Fibroblast of villous mesenchyme (primary cell): ENCODE results near the gene XPNPEP2. TPM values are rescaled to one million over a fixed set of nuclear protein-coding genes. Genes with fewer than 3 reads are reported as not detected.
A peak's percentile ranks its signal among the peaks of the same experiment; 100 is the strongest.

Experiments
- DNase-seq: peaks from one replicate; pipeline ENCODE4 v3.0.0-alpha.2; 2010; ENCODE audit warnings: low read depth
- H3K4me3 ChIP-seq: 2 replicates; pipeline ENCODE4 v1.5.1; 2011; ENCODE audit warnings: low read depth, mild to moderate bottlenecking, low read length
- total RNA-seq: library from RNA; depleted of rRNA; stranded (reverse); fragments of >200 nt; gene quantifications from 2 replicates; pipeline ENCODE4 v1.2.3, GENCODE V29; 2012
- TF ChIP-seq, protein P1 (sequence below): IDR thresholded peaks from 2 replicates; pipeline ENCODE4 v1.5.1; 2012; ENCODE audit warnings: low read depth, mild to moderate bottlenecking, low read length; ENCODE audit not compliant: insufficient read depth

Gene XPNPEP2
- total RNA-seq, 1 donor: not detected

DNA sequence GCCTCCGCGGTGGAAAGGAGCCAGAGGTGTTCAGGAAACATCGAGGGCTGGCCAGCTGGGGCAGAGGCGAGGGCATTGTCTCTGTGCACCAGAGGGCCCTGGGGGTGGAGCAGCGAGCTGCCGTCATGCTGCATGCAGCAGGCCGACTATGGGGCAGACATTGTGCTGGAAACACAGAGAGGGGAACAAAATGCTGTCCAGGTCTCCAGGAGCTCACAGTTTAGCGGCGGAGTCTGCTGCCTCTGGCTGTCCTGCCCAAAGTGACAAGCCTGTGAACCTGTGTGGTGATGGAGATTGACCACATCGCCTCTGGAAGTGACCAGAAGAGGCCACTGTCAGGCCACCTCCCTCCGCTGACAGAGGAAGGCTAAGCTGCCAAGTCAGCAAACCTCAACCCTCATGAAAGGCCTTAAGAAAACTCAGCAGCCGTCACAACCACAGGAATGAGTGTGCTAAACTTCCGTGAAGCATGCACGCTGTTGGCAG lies 20.8 kb downstream of the XPNPEP2 start:
- H3K4me3 ChIP-seq: no peak overlapping the region
- TF ChIP-seq, protein P1, sequence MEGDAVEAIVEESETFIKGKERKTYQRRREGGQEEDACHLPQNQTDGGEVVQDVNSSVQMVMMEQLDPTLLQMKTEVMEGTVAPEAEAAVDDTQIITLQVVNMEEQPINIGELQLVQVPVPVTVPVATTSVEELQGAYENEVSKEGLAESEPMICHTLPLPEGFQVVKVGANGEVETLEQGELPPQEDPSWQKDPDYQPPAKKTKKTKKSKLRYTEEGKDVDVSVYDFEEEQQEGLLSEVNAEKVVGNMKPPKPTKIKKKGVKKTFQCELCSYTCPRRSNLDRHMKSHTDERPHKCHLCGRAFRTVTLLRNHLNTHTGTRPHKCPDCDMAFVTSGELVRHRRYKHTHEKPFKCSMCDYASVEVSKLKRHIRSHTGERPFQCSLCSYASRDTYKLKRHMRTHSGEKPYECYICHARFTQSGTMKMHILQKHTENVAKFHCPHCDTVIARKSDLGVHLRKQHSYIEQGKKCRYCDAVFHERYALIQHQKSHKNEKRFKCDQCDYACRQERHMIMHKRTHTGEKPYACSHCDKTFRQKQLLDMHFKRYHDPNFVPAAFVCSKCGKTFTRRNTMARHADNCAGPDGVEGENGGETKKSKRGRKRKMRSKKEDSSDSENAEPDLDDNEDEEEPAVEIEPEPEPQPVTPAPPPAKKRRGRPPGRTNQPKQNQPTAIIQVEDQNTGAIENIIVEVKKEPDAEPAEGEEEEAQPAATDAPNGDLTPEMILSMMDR: no peak
- DNase-seq: peak; percentile 76

DNA sequence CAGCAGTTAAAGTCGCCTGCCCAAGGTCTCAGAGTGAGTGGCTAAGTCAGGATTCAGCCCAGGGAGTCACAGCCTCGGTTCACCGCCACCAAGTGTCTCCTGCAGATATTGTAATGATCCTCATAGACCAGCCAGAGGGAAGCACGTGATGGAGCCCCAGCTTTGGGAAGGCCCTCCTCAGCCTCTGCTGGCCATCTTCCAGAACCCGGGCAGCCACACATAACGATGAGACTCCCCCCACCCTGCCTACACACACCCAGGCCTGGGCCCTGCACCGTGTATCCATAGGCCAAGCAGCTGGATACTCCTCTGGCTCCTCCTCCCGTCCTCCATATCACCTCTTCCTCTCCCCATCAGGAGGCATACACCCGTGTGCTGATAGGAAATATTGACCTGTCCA lies 21.4 kb downstream of the XPNPEP2 start:
- TF ChIP-seq, protein P1: no peak

DNA sequence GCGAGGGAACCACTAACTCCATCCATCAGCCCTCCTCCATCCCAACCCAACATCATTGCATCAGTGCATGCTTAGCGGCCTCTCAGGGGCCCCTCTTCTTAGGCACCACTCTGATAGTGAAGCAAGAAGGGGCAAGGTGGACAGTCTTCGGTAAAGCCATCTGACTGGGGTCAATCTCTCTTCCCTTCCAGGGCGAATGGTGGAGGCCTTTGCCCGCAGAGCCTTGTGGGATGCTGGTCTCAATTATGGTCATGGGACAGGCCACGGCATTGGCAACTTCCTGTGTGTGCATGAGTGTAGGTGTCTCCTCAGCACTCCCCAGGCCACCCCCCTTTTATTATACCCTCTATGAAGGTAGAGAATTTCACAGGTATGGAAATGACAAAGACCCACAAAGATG lies 22.2 kb downstream of the XPNPEP2 start:
- TF ChIP-seq, protein P1: no peak
- no peak overlapping the region for H3K4me3 ChIP-seq
- no peak for DNase-seq

More for the DNA sequence above, 21.4 kb downstream of the XPNPEP2 start:
- DNase-seq: no peak
- no peak overlapping the region for H3K4me3 ChIP-seq

DNA sequence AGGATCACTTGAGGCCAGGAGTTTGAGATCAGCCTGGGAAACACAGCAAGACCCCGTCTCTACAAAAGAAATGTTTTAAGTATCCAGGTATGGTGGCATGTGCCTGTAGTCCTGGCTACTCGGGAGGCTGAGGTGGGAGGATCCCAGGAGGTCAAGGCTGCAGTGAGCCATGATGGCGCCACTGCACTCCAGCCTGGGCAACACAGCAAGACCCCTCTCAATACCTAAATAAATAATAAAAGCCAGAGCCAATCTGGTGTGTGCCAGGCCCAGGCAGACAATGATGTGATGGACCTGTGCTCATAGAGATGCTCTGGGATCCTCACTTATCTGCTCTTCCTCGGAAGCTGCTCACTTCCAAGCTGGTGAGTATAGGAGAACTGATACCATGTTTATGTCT lies 22.8 kb downstream of the XPNPEP2 start:
- TF ChIP-seq, protein P1: no peak
- DNase-seq: no peak
- H3K4me3 ChIP-seq: no peak overlapping the region

DNA sequence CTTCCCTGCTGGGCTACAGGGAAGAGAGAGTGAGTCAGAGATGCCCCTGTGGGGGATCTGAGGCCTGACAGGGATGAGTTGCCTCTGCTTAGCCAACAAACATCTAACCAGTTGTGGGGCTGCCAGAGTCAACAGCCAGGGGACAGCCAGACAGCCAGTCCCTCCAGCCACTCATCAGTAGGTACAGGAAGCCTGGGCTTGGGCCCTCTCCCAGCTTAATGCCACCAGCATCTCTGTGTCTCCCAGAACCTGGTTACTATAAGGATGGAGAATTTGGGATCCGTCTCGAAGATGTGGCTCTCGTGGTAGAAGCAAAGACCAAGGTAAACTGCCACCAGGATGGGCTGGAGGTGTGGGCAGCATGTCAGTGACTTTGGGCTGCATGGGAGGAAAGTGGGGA lies 23.7 kb downstream of the XPNPEP2 start:
- DNase-seq: no peak
- TF ChIP-seq, protein P1: no peak
- H3K4me3 ChIP-seq: no peak overlapping the region

DNA sequence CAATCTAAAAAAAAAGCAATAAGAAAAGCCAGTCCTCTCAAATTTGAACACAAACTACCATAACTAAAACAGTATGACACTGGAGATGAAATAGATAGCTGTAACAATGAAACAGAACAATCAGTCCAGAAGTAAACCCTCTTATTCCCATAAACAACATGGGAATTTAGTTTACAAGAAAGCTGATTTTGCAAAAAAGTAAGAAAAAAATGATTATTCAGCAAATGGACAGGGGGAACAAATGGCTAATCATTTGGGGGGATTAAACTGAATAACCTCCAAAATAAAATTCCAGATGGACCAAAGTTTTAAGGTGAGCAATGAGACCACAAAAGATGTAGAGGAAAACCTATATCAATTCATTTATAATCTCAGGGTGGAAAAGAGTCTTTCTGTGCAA lies 24.9 kb downstream of the XPNPEP2 start:
- TF ChIP-seq, protein P1: no peak
- no peak overlapping the region for H3K4me3 ChIP-seq
- DNase-seq: no peak

DNA sequence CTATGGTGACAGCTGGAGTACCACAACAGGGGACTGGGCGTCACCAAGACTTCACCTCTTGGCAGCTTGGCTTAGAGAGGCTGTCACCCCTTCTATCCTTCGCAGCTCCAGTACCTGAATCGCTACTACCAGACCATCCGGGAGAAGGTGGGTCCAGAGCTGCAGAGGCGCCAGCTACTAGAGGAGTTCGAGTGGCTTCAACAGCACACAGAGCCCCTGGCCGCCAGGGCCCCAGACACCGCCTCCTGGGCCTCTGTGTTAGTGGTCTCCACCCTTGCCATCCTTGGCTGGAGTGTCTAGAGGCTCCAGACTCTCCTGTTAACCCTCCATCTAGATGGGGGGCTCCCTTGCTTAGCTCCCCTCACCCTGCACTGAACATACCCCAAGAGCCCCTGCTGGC lies 29.4 kb downstream of the XPNPEP2 start:
- DNase-seq: no peak
- H3K4me3 ChIP-seq: no peak overlapping the region
- TF ChIP-seq, protein P1: no peak
